Activated naive CD8-positive, alpha-beta T cell treated with anti-CD3 and anti-CD28 coated beads, Interleukin-2, amount 50 U/mL, for 24 hours (primary cell): Measurements from ENCODE around the gene CFAP251.

ENCODE experiments used
- ATAC-seq: fragments of 150-1000 bp; cut with Tn5 transposase; one replicate; pipeline ENCODE4 v1.10.0; 2021
- DNase-seq: peaks from one replicate; pipeline ENCODE4 v3.0.0; 2021
- H3K27ac Mint-ChIP-seq: one replicate; pipeline ENCODE4 v1.8.0; 2021; ENCODE audit warnings: mild to moderate bottlenecking, mixed read lengths
- H3K27me3 Mint-ChIP-seq: one replicate; pipeline ENCODE4 v1.8.0; 2021; ENCODE audit warnings: mixed read lengths
- H3K36me3 Mint-ChIP-seq: one replicate; pipeline ENCODE4 v1.8.0; 2021; ENCODE audit warnings: low read depth, mixed read lengths
- H3K4me1 Mint-ChIP-seq: one replicate; pipeline ENCODE4 v1.8.0; 2021; ENCODE audit warnings: mixed read lengths
- H3K4me3 Mint-ChIP-seq: one replicate; pipeline ENCODE4 v1.8.0; 2021; ENCODE audit warnings: mild to moderate bottlenecking, moderate library complexity, mixed read lengths
- H3K9me3 Mint-ChIP-seq: one replicate; pipeline ENCODE4 v1.8.0; 2021; ENCODE audit warnings: mixed read lengths

The CFAP251 gene

GRCh38 chr12:121946313-121947025, 28.1 kb downstream of the CFAP251 start:
- H3K4me1 Mint-ChIP-seq = no peaks in the 10 kb centered on the region
- ATAC-seq (no peak), DNase-seq (no peak)
- H3K27ac Mint-ChIP-seq = no peak overlapping the region
- H3K27me3 Mint-ChIP-seq = no peaks in the 10 kb centered on the region
- no peak overlapping the region for H3K4me3 Mint-ChIP-seq
- H3K36me3 Mint-ChIP-seq = no peaks in the 10 kb centered on the region
- H3K9me3 Mint-ChIP-seq = no peaks in the 10 kb centered on the region

- Mint-ChIP-seq H3K9me3 (no peaks in the 10 kb centered on the region), H3K4me3 (no peak overlapping the region), H3K27ac (no peak overlapping the region), H3K36me3 (no peaks in the 10 kb centered on the region), H3K27me3 (no peaks in the 10 kb centered on the region), H3K4me1 (no peaks in the 10 kb centered on the region)
- ATAC-seq = no peak
- DNase-seq = no peak
Observed at GRCh38 chr12:121947981-121948380, 29.6 kb downstream of the CFAP251 start.

- Mint-ChIP-seq H3K4me1 (no peaks in the 10 kb centered on the region), H3K27ac (no peak overlapping the region)
- DNase-seq = no peak
Observed at GRCh38 chr12:121949648-121950397, 31.4 kb downstream of the CFAP251 start.

GRCh38 chr12:121953117-121953692, 34.8 kb downstream of the CFAP251 start:
- no peaks in the 10 kb centered on the region for H3K27me3 Mint-ChIP-seq
- H3K27ac Mint-ChIP-seq = no peak overlapping the region
- H3K4me1 Mint-ChIP-seq = peaks cover 3% of the 10 kb centered on the region
- ATAC-seq = no peak
- H3K4me3 Mint-ChIP-seq = no peak overlapping the region
- no peaks in the 10 kb centered on the region for H3K9me3 Mint-ChIP-seq
- no peak for DNase-seq
- no peaks in the 10 kb centered on the region for H3K36me3 Mint-ChIP-seq

More at GRCh38 chr12:121949648-121950397, 31.4 kb downstream of the CFAP251 start:
- Mint-ChIP-seq H3K4me3 (no peak overlapping the region), H3K9me3 (no peaks in the 10 kb centered on the region), H3K36me3 (no peaks in the 10 kb centered on the region), H3K27me3 (no peaks in the 10 kb centered on the region)
- ATAC-seq = no peak

- Mint-ChIP-seq H3K4me3 (no peak overlapping the region), H3K36me3 (no peaks in the 10 kb centered on the region), H3K9me3 (no peaks in the 10 kb centered on the region), H3K4me1 (peaks cover 3% of the 10 kb centered on the region), H3K27me3 (no peaks in the 10 kb centered on the region), H3K27ac (no peak overlapping the region)
- ATAC-seq (no peak), DNase-seq (no peak)
Observed at GRCh38 chr12:121953695-121954094, 35.3 kb downstream of the CFAP251 start.

- Mint-ChIP-seq H3K27me3 (no peaks in the 10 kb centered on the region), H3K9me3 (no peaks in the 10 kb centered on the region), H3K4me3 (no peak overlapping the region), H3K36me3 (no peaks in the 10 kb centered on the region), H3K27ac (no peak overlapping the region), H3K4me1 (peaks cover 3% of the 10 kb centered on the region)
- ATAC-seq (no peak), DNase-seq (no peak)
Observed at GRCh38 chr12:121955258-121956237, 37.2 kb downstream of the CFAP251 start.

- no peaks in the 10 kb centered on the region for H3K9me3 Mint-ChIP-seq
- H3K27ac Mint-ChIP-seq = no peak overlapping the region
- no peak overlapping the region for H3K4me3 Mint-ChIP-seq
- no peaks in the 10 kb centered on the region for H3K36me3 Mint-ChIP-seq
- no peak for DNase-seq
- H3K27me3 Mint-ChIP-seq = peaks cover 1% of the 10 kb centered on the region
- no peak for ATAC-seq
- peaks cover 3% of the 10 kb centered on the region for H3K4me1 Mint-ChIP-seq
Observed at GRCh38 chr12:121957861-121958515, 39.6 kb downstream of the CFAP251 start.

DNA sequence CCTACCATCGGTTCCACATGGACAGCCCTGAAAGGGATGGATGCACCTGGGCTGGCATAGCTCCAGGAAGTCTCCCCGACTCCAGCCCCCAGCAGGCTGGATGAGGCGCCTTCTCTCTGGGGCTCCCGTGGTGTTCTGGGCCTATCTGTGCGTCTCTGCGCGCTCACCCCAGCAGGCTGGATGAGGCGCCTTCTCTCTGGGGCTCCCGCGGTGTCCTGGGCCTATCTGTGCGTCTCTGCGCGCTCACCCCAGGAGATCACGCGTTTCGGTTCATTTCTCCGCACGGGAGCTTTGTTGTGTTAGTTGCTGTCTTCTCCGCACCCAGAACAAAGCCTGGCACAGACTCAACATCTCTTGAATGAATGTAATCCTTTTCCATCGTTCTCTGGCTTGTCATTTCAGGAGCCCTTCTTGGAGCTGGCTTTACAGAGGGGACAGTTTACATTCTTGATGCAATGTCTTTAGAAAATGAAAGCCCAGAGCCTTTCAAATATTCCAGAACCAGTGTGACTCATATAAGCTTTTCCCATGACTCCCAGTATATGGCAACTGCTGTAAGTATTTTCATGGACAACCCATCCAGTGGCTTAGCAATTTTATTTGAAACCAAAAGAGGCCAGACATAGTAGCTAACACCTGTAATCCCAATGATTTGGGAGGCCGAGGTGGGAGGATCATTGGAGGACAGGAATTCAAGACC, 40.3 kb downstream of the CFAP251 start:
- no peaks in the 10 kb centered on the region for H3K9me3 Mint-ChIP-seq
- H3K36me3 Mint-ChIP-seq = no peaks in the 10 kb centered on the region
- ATAC-seq (no peak), DNase-seq (no peak)
- H3K27me3 Mint-ChIP-seq = peaks cover 3% of the 10 kb centered on the region
- no peak overlapping the region for H3K4me3 Mint-ChIP-seq
- H3K27ac Mint-ChIP-seq = no peak overlapping the region
- H3K4me1 Mint-ChIP-seq = peaks cover 3% of the 10 kb centered on the region

DNA sequence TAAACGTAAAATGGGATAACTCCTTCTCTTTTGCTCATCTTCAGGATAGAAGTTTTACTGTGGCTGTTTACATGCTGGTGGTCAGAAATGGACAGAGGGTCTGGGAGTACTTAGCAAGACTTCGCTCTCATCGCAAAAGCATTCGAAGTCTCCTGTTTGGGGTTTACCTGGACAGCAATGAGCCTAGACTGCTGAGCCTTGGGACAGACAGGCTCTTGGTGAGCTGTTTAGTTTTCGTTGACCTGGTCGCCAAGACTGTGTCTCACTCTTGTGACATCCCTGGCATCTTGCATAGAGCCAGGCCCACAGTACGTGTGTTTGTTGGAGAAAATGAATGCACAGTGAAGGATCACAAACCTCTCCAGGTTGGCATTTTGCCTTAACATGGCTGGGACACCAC, 42.1 kb downstream of the CFAP251 start:
- Mint-ChIP-seq H3K27ac (no peak overlapping the region), H3K4me1 (peaks cover 2% of the 10 kb centered on the region), H3K36me3 (no peaks in the 10 kb centered on the region), H3K9me3 (no peaks in the 10 kb centered on the region), H3K27me3 (peaks cover 3% of the 10 kb centered on the region), H3K4me3 (no peak overlapping the region)
- no peak for DNase-seq
- no peak for ATAC-seq

DNA sequence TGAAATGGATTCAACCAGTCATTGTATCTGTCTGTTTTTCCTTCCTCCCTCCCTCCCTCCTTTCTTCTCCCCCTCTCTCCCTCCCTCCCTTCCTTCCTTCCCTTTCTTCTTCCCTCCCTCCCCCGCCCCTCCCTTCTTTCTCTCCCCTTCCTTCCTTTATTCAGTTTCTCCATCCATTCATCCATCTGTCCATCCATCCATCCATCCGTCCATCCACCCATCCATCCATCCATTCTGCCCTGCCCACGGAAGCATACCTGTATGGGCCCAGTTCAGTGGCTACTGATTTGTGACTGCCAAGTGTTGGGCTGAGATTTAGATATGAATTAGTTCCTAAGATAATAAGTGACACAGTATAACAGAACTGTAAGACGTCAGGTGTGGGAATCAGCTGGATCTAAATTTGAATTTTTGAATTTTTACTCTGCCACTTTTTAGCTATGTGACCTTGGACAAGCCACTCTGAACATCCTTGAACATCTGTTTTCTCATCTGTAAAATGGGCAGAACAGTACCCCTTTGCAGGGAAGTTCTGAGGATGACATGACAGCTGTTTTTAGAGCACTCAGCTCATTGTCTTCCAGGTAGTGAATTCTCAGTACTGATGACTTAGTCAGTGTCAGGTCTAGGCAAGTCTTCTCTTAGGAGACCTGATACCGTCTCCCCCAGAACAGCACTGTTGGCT, 42.9 kb downstream of the CFAP251 start:
- Mint-ChIP-seq H3K9me3 (no peaks in the 10 kb centered on the region), H3K27me3 (peaks cover 3% of the 10 kb centered on the region), H3K36me3 (no peaks in the 10 kb centered on the region), H3K4me3 (no peak overlapping the region), H3K27ac (no peak overlapping the region), H3K4me1 (no peaks in the 10 kb centered on the region)
- DNase-seq (no peak), ATAC-seq (no peak)

DNA sequence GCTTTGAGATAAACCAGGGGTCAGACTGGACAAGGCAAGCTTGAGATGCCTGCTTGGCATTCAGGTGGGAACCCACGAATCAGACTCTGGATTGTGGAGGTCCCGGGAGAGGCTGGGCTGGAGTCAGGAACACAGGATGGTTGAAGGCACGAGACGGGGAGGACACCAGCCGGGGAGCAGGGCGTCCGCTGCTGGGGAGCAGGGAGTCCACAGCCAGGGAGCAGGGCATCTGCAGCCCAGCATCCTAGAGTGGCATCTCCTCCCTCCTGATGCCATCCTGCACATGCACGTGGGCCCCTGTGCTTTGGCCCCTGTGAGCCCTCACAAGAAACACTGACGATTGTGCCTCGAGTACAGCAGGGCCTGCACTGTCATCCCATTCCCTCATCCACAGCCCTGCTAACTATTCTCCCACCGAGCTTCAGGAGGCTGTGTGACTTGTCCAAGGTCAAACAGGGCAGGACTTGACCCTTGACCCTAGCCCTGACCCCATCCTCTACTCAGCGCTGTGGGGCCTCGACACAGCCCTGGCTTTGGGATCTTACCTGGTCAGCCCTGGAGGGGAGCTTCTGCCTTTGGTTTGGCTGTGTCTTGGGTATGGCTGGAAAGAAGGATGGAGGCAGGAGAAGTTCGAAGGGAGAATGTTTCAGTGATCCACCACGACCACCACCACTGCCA, 45.1 kb downstream of the CFAP251 start:
- DNase-seq (no peak), ATAC-seq (no peak)
- no peak overlapping the region for H3K27ac Mint-ChIP-seq
- H3K9me3 Mint-ChIP-seq = no peaks in the 10 kb centered on the region
- no peak overlapping the region for H3K4me3 Mint-ChIP-seq
- H3K36me3 Mint-ChIP-seq = no peaks in the 10 kb centered on the region
- no peaks in the 10 kb centered on the region for H3K4me1 Mint-ChIP-seq
- peaks cover 3% of the 10 kb centered on the region for H3K27me3 Mint-ChIP-seq

DNA sequence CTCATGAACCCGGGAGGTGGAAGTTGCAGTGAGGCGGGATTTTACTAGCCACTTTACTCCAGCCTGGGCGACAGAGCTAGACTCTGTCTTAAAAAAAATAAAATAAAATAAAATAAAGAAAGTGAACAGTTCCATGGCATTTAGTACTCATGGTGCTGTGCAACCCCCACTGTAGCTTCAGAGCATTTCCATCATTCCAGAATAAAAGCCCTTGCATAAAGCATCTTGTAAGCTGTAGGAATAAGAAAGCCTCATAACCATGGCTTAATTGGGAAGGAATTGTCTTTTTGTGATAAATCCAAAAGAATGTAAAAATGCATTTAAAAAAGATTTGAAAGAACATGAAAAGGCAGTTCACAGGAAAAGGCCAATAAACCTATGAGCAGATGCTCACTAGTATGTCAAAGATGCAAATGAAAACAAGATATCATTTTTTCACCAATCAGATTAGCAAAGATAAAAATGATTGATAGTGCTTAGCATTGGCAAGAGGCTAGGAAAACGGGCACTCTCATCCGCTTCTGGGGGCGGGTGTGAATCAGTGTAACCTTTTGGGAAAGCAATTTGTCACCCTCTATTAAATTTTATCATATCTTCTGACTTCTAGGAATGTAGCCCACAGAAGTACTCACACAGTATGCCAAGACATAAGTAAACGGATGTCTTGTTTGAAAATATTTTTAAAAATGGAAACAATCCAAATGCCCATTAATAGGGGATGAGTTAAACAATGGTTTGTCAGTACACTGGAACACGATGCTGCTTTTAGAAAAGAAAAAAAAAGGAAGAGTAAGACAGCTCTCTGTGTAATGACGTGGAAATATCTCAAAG, 46.6 kb downstream of the CFAP251 start:
- H3K4me1 Mint-ChIP-seq = no peaks in the 10 kb centered on the region
- DNase-seq (no peak), ATAC-seq (no peak)
- H3K9me3 Mint-ChIP-seq = no peaks in the 10 kb centered on the region
- no peak overlapping the region for H3K27ac Mint-ChIP-seq
- H3K36me3 Mint-ChIP-seq = no peaks in the 10 kb centered on the region
- H3K4me3 Mint-ChIP-seq = no peak overlapping the region
- peaks cover 3% of the 10 kb centered on the region for H3K27me3 Mint-ChIP-seq
